ENCODE measurements around the gene CASZ1. TPM values are rescaled to one million over a fixed set of nuclear protein-coding genes. Genes with fewer than 3 reads are reported as not detected.

CASZ1 gene
- total RNA-seq, 2 experiments from 2014 or later, result 3.7 to 4.0 TPM

- no peak overlapping the region for H3K27ac Mint-ChIP-seq
- no peak overlapping the region for H3K4me3 Mint-ChIP-seq
- DNase-seq (no peak), ATAC-seq (no peak)
- H3K36me3 Mint-ChIP-seq (ENCODE audit: low read depth), result no peaks in the 10 kb centered on the region
- POLR2A ChIA-PET, result no interaction called here
- intact Hi-C loops (cut with DNase I, micrococcal nuclease), result no loop called here
- no peaks in the 10 kb centered on the region for H3K9me3 Mint-ChIP-seq (ENCODE audit: low read depth)
- CTCF ChIA-PET, result no interaction called here
- no peaks in the 10 kb centered on the region for H3K27me3 Mint-ChIP-seq
- no peaks in the 10 kb centered on the region for H3K4me1 Mint-ChIP-seq
Observed at GRCh38 chr1:10674700-10675609, 121.5 kb downstream of the CASZ1 start.

- no peaks in the 10 kb centered on the region for H3K36me3 Mint-ChIP-seq (ENCODE audit: low read depth)
- H3K27me3 Mint-ChIP-seq, result no peaks in the 10 kb centered on the region
- H3K9me3 Mint-ChIP-seq (ENCODE audit: low read depth), result no peaks in the 10 kb centered on the region
- no peaks in the 10 kb centered on the region for H3K4me1 Mint-ChIP-seq
- intact Hi-C loops (cut with DNase I, micrococcal nuclease), result no loop called here
- DNase-seq (no peak), ATAC-seq (no peak)
- CTCF ChIA-PET, result no interaction called here
- no peak overlapping the region for H3K27ac Mint-ChIP-seq
- POLR2A ChIA-PET, result no interaction called here
- H3K4me3 Mint-ChIP-seq, result no peak overlapping the region
Observed at GRCh38 chr1:10674222-10674621, 122.2 kb downstream of the CASZ1 start.

- no peak for DNase-seq
- H3K27me3 Mint-ChIP-seq, result no peaks in the 10 kb centered on the region
Observed at GRCh38 chr1:10673109-10673711, 123.2 kb downstream of the CASZ1 start.

GRCh38 chr1:10672343-10673050 is 123.9 kb downstream of the CASZ1 start:
- Mint-ChIP-seq H3K9me3 (ENCODE audit: low read depth) (no peaks in the 10 kb centered on the region), H3K27me3 (no peaks in the 10 kb centered on the region), H3K36me3 (ENCODE audit: low read depth) (no peaks in the 10 kb centered on the region), H3K27ac (no peak overlapping the region), H3K4me3 (no peak overlapping the region), H3K4me1 (no peaks in the 10 kb centered on the region)
- DNase-seq (no peak), ATAC-seq (no peak)
- CTCF ChIA-PET, result interaction anchor here (0.6 kb wide), 1 partner anchor 964 kb away, joined by 3 read pairs; no protein-coding TSS in a partner anchor
- POLR2A ChIA-PET, result no interaction called here
- intact Hi-C loops (cut with DNase I, micrococcal nuclease), result no loop called here

More at GRCh38 chr1:10673109-10673711, 123.2 kb downstream of the CASZ1 start:
- ChIA-PET CTCF (no interaction called here), POLR2A (no interaction called here)
- Mint-ChIP-seq H3K9me3 (ENCODE audit: low read depth) (no peaks in the 10 kb centered on the region), H3K4me1 (no peaks in the 10 kb centered on the region), H3K36me3 (ENCODE audit: low read depth) (no peaks in the 10 kb centered on the region), H3K27ac (no peak overlapping the region), H3K4me3 (no peak overlapping the region)
- intact Hi-C loops (cut with DNase I, micrococcal nuclease), result no loop called here
- no peak for ATAC-seq

DNA sequence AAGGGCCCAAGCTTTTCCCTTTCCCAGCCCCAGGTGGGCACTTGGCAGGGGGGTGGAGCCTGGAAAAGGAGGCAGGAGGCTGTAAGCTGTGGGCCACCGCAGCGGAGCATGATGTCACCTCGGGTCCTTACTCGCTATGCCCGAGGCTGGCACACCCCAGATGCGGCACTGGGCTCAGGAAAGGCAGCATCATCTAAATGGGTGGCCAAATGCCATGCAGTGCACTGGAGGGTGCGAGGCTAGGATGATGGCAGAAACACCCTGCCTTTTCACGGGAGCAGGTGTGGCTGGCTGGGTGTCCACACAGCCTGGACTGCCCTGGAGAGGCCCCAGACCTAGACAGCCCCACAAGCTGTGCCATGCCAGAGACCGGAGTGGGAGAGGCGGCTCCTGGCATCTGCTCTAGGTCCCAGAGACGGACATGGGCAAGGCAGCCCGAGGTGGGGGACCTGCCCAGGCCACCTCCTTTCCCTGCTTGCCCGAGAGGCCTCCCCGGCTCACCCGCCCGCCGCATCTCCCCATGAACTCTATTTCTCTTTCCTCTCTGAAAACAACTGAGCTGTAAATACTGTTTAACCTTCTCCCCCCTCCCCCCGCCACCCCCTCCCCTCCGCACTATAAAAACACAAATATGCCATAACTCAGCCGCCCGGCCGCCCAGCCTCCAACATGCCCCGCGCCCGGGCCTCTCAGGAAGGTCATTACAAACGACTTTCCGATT is 124.7 kb downstream of the CASZ1 start:
- Mint-ChIP-seq H3K4me1 (no peaks in the 10 kb centered on the region), H3K27ac (no peak overlapping the region), H3K27me3 (no peaks in the 10 kb centered on the region), H3K9me3 (ENCODE audit: low read depth) (no peaks in the 10 kb centered on the region), H3K36me3 (ENCODE audit: low read depth) (no peaks in the 10 kb centered on the region), H3K4me3 (no peak overlapping the region)
- POLR2A ChIA-PET, result no interaction called here
- DNase-seq (no peak), ATAC-seq (no peak)
- intact Hi-C loops (cut with DNase I, micrococcal nuclease), result no loop called here
- CTCF ChIA-PET, result interaction anchor here (0.6 kb wide), 1 partner anchor 965 kb away, joined by 3 read pairs; no protein-coding TSS in a partner anchor

DNA sequence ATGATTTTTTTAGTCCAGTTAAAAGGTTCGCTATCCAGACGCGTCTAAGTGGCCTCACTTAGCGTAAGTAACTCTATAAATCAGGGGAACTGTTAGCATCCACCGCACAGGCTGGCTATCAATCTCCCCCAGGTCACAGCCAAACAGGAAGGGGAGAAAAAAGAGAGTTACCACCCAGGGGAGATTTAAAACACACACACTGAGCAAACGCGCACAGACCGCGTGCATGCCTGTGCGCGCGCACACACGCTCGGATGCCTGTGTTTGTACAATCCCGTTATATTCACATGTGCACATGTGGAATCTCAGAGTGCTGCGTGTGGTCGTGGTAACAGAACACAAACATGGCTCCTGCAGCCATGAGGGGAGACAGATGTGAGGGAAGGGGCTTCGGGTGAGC is 125.4 kb downstream of the CASZ1 start:
- POLR2A ChIA-PET, result no interaction called here
- H3K4me3 Mint-ChIP-seq, result no peak overlapping the region

GRCh38 chr1:10670190-10670589 is 126.3 kb downstream of the CASZ1 start:
- POLR2A ChIA-PET, result no interaction called here
- no peaks in the 10 kb centered on the region for H3K4me1 Mint-ChIP-seq
- no peak for ATAC-seq
- no peak overlapping the region for H3K27ac Mint-ChIP-seq
- H3K9me3 Mint-ChIP-seq (ENCODE audit: low read depth), result no peaks in the 10 kb centered on the region
- no peaks in the 10 kb centered on the region for H3K27me3 Mint-ChIP-seq
- no peak overlapping the region for H3K4me3 Mint-ChIP-seq
- DNase-seq, result no peak
- CTCF ChIA-PET, result interaction anchor here (0.7 kb wide), 1 partner anchor 1667 kb away, joined by 3 read pairs; no protein-coding TSS in a partner anchor
- intact Hi-C loops (cut with DNase I, micrococcal nuclease), result no loop called here
- H3K36me3 Mint-ChIP-seq (ENCODE audit: low read depth), result no peaks in the 10 kb centered on the region

More for the DNA sequence above, 125.4 kb downstream of the CASZ1 start:
- Mint-ChIP-seq H3K27ac (no peak overlapping the region), H3K4me1 (no peaks in the 10 kb centered on the region), H3K9me3 (ENCODE audit: low read depth) (no peaks in the 10 kb centered on the region), H3K27me3 (no peaks in the 10 kb centered on the region), H3K36me3 (ENCODE audit: low read depth) (no peaks in the 10 kb centered on the region)
- no peak for ATAC-seq
- intact Hi-C loops (cut with DNase I, micrococcal nuclease), result no loop called here
- CTCF ChIA-PET, result interaction anchor here (0.7 kb wide), 1 partner anchor 1668 kb away, joined by 3 read pairs; no protein-coding TSS in a partner anchor
- no peak for DNase-seq

DNA sequence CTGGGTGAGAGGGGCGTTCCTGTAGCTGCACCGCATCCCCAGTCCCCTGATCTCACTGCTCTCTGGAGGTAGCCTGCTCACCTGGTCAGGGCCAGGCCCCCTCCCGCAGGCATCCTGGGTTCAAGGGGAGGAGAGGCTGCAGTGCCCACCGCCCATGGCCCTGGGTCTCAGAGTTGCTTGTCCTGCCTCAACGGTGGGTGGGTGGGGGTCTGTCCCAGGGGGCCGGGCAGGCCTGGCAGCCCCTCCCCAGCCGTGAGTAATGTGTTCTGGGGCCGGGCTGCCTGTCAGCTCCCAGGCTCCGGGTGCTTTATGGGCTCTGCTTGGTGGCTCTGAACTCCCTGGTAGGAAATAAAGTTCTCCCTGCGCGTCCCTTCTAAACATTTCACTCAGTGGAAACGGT is 126.9 kb downstream of the CASZ1 start:
- Mint-ChIP-seq H3K27me3 (no peaks in the 10 kb centered on the region), H3K9me3 (ENCODE audit: low read depth) (no peaks in the 10 kb centered on the region), H3K27ac (no peak overlapping the region), H3K4me3 (no peak overlapping the region), H3K4me1 (no peaks in the 10 kb centered on the region), H3K36me3 (ENCODE audit: low read depth) (no peaks in the 10 kb centered on the region)
- ChIA-PET CTCF (no interaction called here), POLR2A (no interaction called here)
- no peak for ATAC-seq
- intact Hi-C loops (cut with DNase I, micrococcal nuclease), result no loop called here
- DNase-seq, result no peak

GRCh38 chr1:10667861-10668761 is 128.3 kb downstream of the CASZ1 start:
- H3K9me3 Mint-ChIP-seq (ENCODE audit: low read depth), result no peaks in the 10 kb centered on the region
- CTCF ChIA-PET, result no interaction called here
- no peak overlapping the region for H3K27ac Mint-ChIP-seq
- no peaks in the 10 kb centered on the region for H3K36me3 Mint-ChIP-seq (ENCODE audit: low read depth)
- POLR2A ChIA-PET, result no interaction called here
- no peaks in the 10 kb centered on the region for H3K4me1 Mint-ChIP-seq
- intact Hi-C loops (cut with DNase I, micrococcal nuclease), result no loop called here
- no peaks in the 10 kb centered on the region for H3K27me3 Mint-ChIP-seq
- DNase-seq, result no peak
- H3K4me3 Mint-ChIP-seq, result no peak overlapping the region
- no peak for ATAC-seq

DNA sequence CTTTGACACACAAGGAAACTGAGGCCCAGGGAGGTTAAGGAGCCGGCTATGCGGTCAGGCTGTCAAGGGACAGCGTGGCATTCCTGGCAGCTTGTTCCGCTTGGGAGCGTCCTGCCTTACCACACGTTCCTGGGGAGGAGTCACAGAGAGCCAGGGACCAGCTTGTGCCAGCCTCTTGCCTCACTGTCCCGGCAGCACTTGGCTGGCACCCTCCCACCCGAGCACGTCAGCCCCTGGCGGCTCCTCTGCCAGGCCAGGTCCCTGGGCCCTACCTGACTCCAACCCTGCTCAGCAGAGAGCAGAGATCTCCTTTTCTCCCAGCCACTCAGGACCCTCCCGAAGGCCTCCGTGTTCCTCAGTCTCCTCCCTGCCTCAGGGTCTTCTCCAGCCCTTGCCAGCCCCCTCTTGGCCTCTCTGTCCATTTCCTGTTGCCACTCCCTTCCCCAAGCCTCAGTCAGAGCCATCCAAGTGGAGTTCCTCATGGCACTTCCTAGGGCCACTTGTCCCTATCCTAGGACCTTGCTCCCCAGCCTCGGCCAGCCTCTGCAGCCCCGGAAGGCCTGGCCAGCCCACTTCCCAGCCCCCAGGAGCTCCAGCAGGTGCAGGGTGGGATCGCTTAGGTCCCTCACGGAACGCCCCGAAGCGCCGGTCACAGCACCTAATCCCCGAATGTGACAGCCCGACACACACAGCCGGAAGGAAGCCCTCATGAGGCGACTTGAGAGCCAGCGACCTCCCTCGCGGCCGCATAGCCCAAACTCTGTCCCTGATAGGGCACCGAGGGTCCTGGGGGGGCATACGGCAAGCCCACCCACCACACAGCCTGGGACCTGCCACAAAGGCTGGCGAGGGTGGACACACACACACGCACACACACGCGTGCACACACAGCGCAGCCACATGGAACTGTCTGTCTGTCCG is 130.3 kb downstream of the CASZ1 start:
- no peaks in the 10 kb centered on the region for H3K27me3 Mint-ChIP-seq

More for the DNA sequence above, 130.3 kb downstream of the CASZ1 start:
- Mint-ChIP-seq H3K27ac (no peak overlapping the region), H3K9me3 (ENCODE audit: low read depth) (no peaks in the 10 kb centered on the region), H3K36me3 (ENCODE audit: low read depth) (no peaks in the 10 kb centered on the region), H3K4me3 (no peak overlapping the region), H3K4me1 (no peaks in the 10 kb centered on the region)
- ATAC-seq (no peak), DNase-seq (no peak)
- POLR2A ChIA-PET, result no interaction called here
- intact Hi-C loops (cut with DNase I, micrococcal nuclease), result no loop called here
- CTCF ChIA-PET, result no interaction called here

Data from activated CD4-positive, alpha-beta T cell treated with anti-CD3 and anti-CD28 coated beads for 36 hours (primary cell).